ENCODE results near the gene FMNL3.
"Not testable (repeated sequence)": the region's sequence is repeated elsewhere in the genome, so short reads cannot be mapped to it uniquely, and the experiment has no call there.

- not testable (repeated sequence) for TF ChIP-seq CTCF, POLR2A (IDR thresholded peaks at IDR 0.05)
Observed at GRCh38 chr12:49713952-49714351, 6.7 kb upstream of the FMNL3 start.

Measured in body of pancreas (tissue), 4 donors.